Fibroblast of lung (primary cell): ENCODE data around the gene HMCES. TPM values are rescaled to one million over a fixed set of nuclear protein-coding genes. Genes with fewer than 3 reads are reported as not detected.

ENCODE experiments used
- DNase-seq, 2 donors: peaks; one replicate each; pipeline versions ENCODE4 v3.0.0 to v3.0.0-alpha.2; 2010; ENCODE audit warnings: low read depth in 2 of 2
- H2AFZ ChIP-seq: 2 replicates; pipeline ENCODE4 v1.5.1; 2012; ENCODE audit warnings: low read length, control low read depth, inconsistent platforms
- H3K27ac ChIP-seq: 2 replicates; pipeline ENCODE4 v1.5.1; 2011; ENCODE audit warnings: low read length, control low read depth; ENCODE audit not compliant: insufficient read depth
- H3K27me3 ChIP-seq: 2 replicates; pipeline ENCODE4 v1.5.1; 2011; ENCODE audit warnings: mild to moderate bottlenecking, low read length; ENCODE audit not compliant: control insufficient read depth, insufficient read depth
- H3K36me3 ChIP-seq: 2 replicates; pipeline ENCODE4 v1.5.1; 2011; ENCODE audit warnings: low read length; ENCODE audit not compliant: control insufficient read depth, insufficient read depth
- H3K4me1 ChIP-seq: 2 replicates; pipeline ENCODE4 v1.5.1; 2011; ENCODE audit warnings: low read length; ENCODE audit not compliant: control insufficient read depth, insufficient read depth; ENCODE audit errors: extremely low read depth
- H3K4me2 ChIP-seq: 2 replicates; pipeline ENCODE4 v1.5.1; 2011; ENCODE audit warnings: low read length, control low read depth; ENCODE audit not compliant: insufficient read depth; ENCODE audit errors: extremely low read depth
- H3K4me3 ChIP-seq, 4 experiments: fragments of 200-600 bp in 1 of 4; sonication (generic) in 1 of 4; replicated peaks in 1 of 4; 2 replicates each; pipeline ENCODE4 v1.5.1; 2011 to 2016; ENCODE audit warnings: low read length in 4 of 4, low read depth in 3 of 4, mild to moderate bottlenecking in 3 of 4, control low read depth in 2 of 4, inconsistent platforms in 1 of 4, mixed read lengths in 1 of 4; ENCODE audit not compliant: insufficient read depth in 1 of 4; ENCODE audit errors: control extremely low read depth in 1 of 4
- H3K79me2 ChIP-seq: 2 replicates; pipeline ENCODE4 v1.5.1; 2012; ENCODE audit warnings: mild to moderate bottlenecking, low read length, inconsistent platforms; ENCODE audit not compliant: control insufficient read depth, insufficient read depth
- H3K9ac ChIP-seq: 2 replicates; pipeline ENCODE4 v1.5.1; 2011; ENCODE audit warnings: mild to moderate bottlenecking, low read length, control low read depth; ENCODE audit not compliant: insufficient read depth
- H3K9me3 ChIP-seq: 2 replicates; pipeline ENCODE4 v1.5.1; 2012; ENCODE audit warnings: low read depth, low read length; ENCODE audit not compliant: control insufficient read depth, insufficient read depth
- H4K20me1 ChIP-seq: 2 replicates; pipeline ENCODE4 v1.5.1; 2011; ENCODE audit warnings: low read length; ENCODE audit not compliant: control insufficient read depth, insufficient read depth; ENCODE audit errors: extremely low read depth
- EZH2 ChIP-seq: IDR thresholded peaks from 2 replicates; pipeline ENCODE4 v1.5.1; 2012; ENCODE audit warnings: low read length, control low read depth, mild to moderate bottlenecking; ENCODE audit errors: missing control alignments
- polyA plus RNA-seq, 2 donors: library from polyadenylated mRNA; depleted of rRNA in 1 of 2; stranded (reverse) in 1 of 2; unstranded in 1 of 2; fragments of >200 nt; gene quantifications; 2 replicates each; pipeline ENCODE4 v1.2.1, GENCODE V29; 2011 to 2012; ENCODE audit warnings: missing spikeins in 1 of 2
- total RNA-seq: library from RNA; depleted of rRNA; stranded (reverse); fragments of >200 nt; gene quantifications from 2 replicates; pipeline ENCODE4 v1.2.1, GENCODE V29; 2014
- TF ChIP-seq, protein P1 (sequence below), 2 donors: IDR thresholded peaks in 1 of 2; conservative IDR thresholded peaks in 1 of 2; 1 replicate in 1 of 2; 2 replicates in 1 of 2; pipeline ENCODE4 v1.5.1; 2011 to 2012; ENCODE audit warnings: low read length in 2 of 2, control low read depth in 1 of 2, inconsistent platforms in 1 of 2, low read depth in 1 of 2, mild to moderate bottlenecking in 1 of 2

Gene HMCES
- total and polyA plus RNA-seq, 2 donors (not counting 1 experiment from before 2014, with no cell fraction given), result 12.2 to 22.8 TPM

DNA sequence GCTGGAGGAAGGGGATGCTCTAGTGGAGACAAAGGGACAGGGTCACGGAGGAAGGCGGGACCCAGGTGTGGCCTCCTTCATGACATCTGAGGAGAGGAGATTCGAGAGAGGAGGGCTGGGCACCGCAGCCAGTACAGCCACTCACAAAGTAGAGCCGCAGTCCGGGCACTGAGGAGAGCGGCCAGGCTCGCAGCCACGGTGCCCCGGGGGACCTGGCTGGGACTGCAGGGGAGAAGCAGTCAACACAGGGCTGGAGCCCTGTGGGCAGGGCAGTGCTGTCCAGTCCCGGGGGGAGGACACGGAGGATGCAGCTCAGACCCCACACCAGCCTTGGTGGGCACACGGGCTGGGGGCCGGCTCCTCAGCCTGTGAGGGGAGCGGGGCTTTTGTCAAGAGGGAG is 40.3 kb downstream of the HMCES start:
- H3K36me3 ChIP-seq, result no peaks in the 10 kb centered on the region
- H3K4me3 ChIP-seq, result no peak overlapping the region
- no peak overlapping the region for H3K4me2 ChIP-seq
- DNase-seq, result no peak
- no peak overlapping the region for H2AFZ ChIP-seq
- no peaks in the 10 kb centered on the region for H3K4me1 ChIP-seq
- H3K79me2 ChIP-seq, result peaks cover 7% of the 10 kb centered on the region
- H3K9me3 ChIP-seq, result no peaks in the 10 kb centered on the region
- H3K27ac ChIP-seq, result no peak overlapping the region
- no peaks in the 10 kb centered on the region for H4K20me1 ChIP-seq
- no peak overlapping the region for H3K9ac ChIP-seq
- no peak for TF ChIP-seq EZH2
- TF ChIP-seq, protein P1, sequence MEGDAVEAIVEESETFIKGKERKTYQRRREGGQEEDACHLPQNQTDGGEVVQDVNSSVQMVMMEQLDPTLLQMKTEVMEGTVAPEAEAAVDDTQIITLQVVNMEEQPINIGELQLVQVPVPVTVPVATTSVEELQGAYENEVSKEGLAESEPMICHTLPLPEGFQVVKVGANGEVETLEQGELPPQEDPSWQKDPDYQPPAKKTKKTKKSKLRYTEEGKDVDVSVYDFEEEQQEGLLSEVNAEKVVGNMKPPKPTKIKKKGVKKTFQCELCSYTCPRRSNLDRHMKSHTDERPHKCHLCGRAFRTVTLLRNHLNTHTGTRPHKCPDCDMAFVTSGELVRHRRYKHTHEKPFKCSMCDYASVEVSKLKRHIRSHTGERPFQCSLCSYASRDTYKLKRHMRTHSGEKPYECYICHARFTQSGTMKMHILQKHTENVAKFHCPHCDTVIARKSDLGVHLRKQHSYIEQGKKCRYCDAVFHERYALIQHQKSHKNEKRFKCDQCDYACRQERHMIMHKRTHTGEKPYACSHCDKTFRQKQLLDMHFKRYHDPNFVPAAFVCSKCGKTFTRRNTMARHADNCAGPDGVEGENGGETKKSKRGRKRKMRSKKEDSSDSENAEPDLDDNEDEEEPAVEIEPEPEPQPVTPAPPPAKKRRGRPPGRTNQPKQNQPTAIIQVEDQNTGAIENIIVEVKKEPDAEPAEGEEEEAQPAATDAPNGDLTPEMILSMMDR (conservative IDR thresholded peaks at IDR 0.05 in 1 of 2, IDR thresholded peaks at IDR 0.05 in 1 of 2; ENCODE audit: low read depth in 1 of 2, low read length in 2 of 2), result no peak
- no peaks in the 10 kb centered on the region for H3K27me3 ChIP-seq

DNA sequence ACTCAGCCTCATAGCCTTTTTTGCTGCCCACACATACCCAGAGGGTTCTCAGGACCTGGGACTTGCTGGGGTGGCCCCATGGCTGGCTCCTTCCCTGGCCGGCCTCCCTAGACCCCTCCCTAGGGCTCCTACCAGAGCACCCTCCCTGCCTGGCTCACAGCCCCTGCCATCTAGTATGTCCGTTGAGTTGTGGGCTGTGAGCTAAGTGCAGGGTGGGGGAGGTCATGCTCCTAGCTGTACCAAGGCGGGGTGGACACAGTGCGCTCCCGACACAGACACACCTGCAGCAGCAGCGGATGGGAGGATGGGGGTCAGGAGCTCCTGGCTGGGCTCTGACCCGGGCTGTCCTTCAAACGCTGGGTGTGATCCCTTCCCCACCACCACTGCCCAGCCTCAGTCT is 41.6 kb downstream of the HMCES start:
- H3K9ac ChIP-seq, result no peak overlapping the region
- no peaks in the 10 kb centered on the region for H3K36me3 ChIP-seq
- no peaks in the 10 kb centered on the region for H4K20me1 ChIP-seq
- DNase-seq, result no peak
- H3K4me3 ChIP-seq, result no peak overlapping the region
- no peak overlapping the region for H3K4me2 ChIP-seq
- TF ChIP-seq, protein P1 (conservative IDR thresholded peaks at IDR 0.05 in 1 of 2, IDR thresholded peaks at IDR 0.05 in 1 of 2; ENCODE audit: low read depth in 1 of 2, low read length in 2 of 2), result no peak
- no peak for TF ChIP-seq EZH2
- H3K27ac ChIP-seq, result no peak overlapping the region
- H3K79me2 ChIP-seq, result peaks cover 5% of the 10 kb centered on the region
- H3K27me3 ChIP-seq, result no peaks in the 10 kb centered on the region
- no peak overlapping the region for H2AFZ ChIP-seq
- no peaks in the 10 kb centered on the region for H3K9me3 ChIP-seq
- H3K4me1 ChIP-seq, result no peaks in the 10 kb centered on the region

DNA sequence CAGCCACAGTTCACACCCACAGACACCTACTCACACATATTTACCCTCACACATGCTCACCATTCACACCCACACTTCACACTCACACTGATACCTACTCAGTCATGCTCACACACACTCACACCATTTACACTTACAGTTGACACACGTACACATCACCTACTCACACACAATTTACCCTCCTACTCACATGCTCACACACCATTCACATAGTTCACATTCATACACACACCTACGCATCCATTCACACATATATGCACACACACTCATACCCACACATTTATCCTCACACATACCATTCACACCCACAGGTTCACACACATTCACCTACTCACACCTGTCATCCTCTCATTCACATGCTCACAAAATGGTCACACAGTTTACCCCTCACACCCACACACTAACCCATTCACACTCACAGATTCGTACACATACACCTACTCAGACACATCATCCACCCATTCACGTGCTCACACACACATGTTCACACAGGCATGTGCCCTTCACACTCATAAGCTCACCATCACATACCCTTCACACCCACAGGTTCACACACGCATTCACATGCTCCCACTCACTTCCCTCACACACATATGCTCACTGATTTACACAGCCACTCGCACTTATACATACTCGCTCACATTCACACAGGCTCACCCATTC is 42.3 kb downstream of the HMCES start:
- H3K4me2 ChIP-seq, result no peak overlapping the region
- no peaks in the 10 kb centered on the region for H3K79me2 ChIP-seq
- no peak for TF ChIP-seq EZH2
- TF ChIP-seq, protein P1 (conservative IDR thresholded peaks at IDR 0.05 in 1 of 2, IDR thresholded peaks at IDR 0.05 in 1 of 2; ENCODE audit: low read depth in 1 of 2, low read length in 2 of 2), result no peak
- no peaks in the 10 kb centered on the region for H3K27me3 ChIP-seq
- no peaks in the 10 kb centered on the region for H3K36me3 ChIP-seq
- H3K4me1 ChIP-seq, result no peaks in the 10 kb centered on the region
- no peaks in the 10 kb centered on the region for H4K20me1 ChIP-seq
- no peaks in the 10 kb centered on the region for H3K9me3 ChIP-seq
- no peak overlapping the region for H3K9ac ChIP-seq
- no peak overlapping the region for H3K27ac ChIP-seq
- no peak overlapping the region for H3K4me3 ChIP-seq
- no peak for DNase-seq
- no peak overlapping the region for H2AFZ ChIP-seq
